HG03095 (cell line): Measurements from ENCODE around the gene MDFIC.

Source experiments
- ATAC-seq: cut with Tn5 transposase; IDR thresholded peaks from one replicate; pipeline ENCODE4 v1.9.1; 2021; ENCODE audit warnings: moderate library complexity; ENCODE audit not compliant: unreplicated experiment

The MDFIC gene

DNA sequence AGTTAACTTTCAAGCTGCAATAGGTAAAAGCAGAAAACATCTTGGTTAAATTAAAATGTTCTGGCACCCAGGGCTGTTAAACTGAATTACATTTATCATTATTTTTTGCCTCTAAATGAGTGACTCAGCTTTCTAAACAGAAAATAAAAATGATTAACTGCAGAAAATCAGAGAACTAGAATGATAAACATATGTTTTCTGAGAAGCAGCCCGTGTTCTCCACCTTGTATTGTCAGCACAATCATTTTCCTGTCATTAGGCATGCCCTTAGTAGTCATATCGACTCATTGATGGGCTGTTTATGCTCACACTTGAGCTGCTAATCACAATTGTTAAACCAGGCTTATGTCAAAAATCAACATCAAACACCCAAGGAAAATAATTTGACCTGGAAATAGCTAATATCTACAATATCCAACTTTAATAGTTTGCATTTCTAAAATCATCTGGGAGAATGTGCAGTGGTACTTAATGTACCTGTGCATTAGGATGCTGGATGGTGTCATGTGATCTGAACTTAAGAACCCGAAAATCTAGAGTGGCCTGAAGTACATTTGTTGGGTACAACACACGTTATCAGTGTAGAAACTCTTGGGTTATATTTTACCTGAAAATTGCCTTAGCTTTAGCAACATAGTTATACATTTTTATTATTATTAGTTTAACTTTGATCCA, 2.3 kb downstream of the MDFIC start:
- ATAC-seq = peak; percentile 25

GRCh38 chr7:114925434-114925833, 3.5 kb downstream of the MDFIC start:
- ATAC-seq = no peak

- no peak for ATAC-seq
Measured at GRCh38 chr7:114928060-114928459, 6.2 kb downstream of the MDFIC start.

- no peak for ATAC-seq
Measured at GRCh38 chr7:114929570-114929969, 7.7 kb downstream of the MDFIC start.

DNA sequence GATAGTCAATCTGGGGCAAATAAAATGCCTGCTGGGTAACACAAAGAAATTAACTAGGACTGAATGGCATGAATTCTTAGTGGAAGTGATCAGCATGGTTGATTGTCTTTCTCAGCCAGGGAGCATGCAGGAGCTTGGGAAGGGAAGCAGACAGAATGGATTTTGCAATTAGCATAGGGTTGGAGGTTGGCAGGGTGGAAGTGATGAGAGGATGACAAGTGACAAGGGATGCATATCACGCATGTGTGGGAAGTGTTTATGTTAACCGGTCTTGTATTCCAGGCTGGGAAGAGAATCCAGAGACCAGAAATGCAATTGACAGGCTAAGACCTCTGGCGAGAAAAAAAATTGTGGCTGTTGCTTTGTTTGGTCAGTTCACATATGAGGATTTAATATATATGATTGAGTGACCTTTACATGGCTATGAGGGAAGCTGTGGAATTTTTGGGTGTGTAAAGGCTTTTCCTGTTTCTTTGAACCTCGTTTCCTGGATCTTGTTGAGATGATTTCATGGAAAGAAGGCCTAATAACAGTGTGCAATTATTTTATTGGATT, 8.3 kb downstream of the MDFIC start:
- no peak for ATAC-seq

- peak; percentile 47 for ATAC-seq
Measured at GRCh38 chr7:114930829-114931655, 9.1 kb downstream of the MDFIC start.

DNA sequence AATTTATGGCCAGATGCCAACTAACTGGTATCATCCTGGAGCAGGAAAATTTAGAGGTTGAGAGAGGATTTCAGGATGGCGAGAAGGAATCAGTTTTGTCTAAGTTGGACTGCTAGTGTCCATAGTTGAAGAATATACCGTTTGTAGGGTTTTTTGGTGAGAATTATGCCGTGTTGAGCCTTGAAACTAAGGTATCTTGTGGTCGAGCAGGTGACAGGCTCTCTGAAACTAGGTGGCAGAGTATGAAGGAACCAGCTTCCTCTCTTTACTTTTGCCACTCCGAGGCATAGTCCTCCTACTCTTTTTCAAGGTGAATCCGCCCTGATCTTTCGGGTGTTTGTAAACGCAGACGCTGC, 9.7 kb downstream of the MDFIC start:
- ATAC-seq = peak; percentile 60

DNA sequence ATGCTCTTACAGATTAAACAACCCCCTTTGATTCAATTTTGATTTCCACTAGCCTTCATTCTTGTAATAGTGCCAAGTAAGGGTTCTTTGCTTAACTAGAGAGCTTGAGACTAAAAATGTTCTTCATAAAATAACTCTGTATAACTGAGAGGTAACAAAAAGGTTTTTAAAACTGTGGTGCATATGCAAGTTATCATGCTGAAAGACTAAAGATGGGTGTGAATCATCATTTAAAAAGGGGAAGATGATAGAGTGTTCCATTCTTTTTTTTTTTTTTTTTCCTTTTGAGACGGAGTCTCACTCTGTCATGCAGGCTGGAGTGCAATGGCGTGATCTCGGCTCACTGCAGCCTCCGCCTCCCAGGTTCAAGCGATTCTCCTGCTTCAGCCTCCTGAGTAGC, 11.1 kb downstream of the MDFIC start:
- ATAC-seq = no peak

DNA sequence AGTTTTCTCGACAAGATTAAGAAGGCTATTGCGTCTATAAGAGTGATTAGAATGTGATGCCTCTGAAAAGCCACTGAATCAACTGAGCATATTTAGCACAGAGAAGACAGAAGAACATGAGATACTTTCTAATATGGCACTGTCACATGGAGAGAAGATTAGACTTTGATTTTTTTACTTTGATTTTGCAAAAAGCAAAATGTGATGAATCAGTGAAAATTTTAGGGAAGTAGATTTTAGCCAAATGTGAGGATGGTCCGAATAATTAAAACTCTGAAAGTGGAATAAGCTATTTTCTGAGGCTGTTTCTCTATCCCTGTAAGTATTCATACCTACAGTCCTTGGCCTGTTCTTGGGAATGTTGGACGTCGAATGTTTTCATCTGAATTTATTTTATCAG, 11.8 kb downstream of the MDFIC start:
- ATAC-seq = no peak

GRCh38 chr7:114934086-114934485, 12.2 kb downstream of the MDFIC start:
- no peak for ATAC-seq

- no peak for ATAC-seq
Measured at GRCh38 chr7:114934713-114935112, 12.8 kb downstream of the MDFIC start.

DNA sequence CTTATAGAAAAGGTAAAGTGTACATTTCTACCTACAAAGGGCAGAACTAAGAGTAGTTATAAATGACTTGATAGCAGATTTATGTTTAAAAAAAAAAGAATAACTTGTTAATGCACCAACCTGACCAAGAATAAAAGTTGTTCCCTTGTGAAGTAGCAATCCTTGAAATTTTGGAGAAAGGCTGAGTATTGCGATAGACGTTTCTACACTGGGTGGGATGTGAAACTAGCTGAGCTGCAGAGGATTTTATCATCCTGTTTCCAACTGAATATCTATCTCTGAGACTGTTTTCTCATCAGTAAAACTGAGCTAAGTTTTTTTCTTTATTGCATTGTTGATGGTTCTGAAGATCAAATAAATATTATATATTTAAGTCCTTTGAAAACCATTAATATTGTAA, 14.6 kb downstream of the MDFIC start:
- no peak for ATAC-seq

- no peak for ATAC-seq
Measured at GRCh38 chr7:114937446-114937845, 15.6 kb downstream of the MDFIC start.

- ATAC-seq = no peak
Measured at GRCh38 chr7:114938785-114939184, 16.9 kb downstream of the MDFIC start.

DNA sequence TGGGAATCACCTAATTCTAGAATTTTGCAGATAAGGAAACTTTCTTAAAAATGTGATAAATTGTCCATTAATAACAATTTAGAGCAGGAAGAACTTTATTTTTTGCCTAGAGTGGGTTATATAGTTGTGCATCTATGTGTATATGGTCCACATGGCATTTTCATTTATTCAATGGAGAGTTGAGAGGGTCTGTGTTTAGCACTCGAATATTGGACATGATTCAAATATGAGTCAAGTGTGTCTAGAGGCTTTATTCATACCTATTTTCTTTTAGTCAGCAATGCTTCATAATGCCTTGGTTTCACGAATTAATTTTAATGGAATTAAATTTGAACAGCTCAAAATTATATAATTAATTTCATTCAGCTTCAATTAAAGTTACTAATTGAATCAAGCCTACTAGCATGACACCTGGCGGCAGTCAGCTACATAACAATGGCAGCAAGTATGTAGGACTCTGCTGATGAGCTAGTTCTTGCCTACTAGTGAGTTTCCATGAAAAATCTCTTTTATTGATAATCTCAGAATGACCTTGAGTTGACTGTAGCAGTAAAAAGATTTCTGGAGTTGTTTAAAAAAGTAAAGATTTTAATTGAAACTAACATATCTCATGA, 17.7 kb downstream of the MDFIC start:
- no peak for ATAC-seq

DNA sequence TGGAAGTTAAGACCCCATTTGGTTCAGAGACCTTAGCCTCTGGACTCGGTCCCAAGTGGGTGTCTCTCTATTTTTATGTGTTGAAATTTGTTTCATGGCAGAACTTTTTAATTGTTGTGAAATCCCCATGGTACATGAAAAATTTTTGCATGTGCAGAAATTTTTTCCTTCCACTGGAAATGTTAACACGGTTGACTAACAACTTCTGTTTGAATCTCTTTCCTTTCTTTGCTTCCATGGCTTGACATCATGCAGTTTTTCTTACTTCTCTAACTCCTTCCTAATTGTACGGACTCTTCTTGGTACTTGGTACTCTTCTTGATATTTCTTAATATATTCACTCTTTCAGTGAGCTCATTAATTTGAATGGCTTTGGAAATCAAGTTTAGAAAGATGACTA, 18.3 kb downstream of the MDFIC start:
- no peak for ATAC-seq

DNA sequence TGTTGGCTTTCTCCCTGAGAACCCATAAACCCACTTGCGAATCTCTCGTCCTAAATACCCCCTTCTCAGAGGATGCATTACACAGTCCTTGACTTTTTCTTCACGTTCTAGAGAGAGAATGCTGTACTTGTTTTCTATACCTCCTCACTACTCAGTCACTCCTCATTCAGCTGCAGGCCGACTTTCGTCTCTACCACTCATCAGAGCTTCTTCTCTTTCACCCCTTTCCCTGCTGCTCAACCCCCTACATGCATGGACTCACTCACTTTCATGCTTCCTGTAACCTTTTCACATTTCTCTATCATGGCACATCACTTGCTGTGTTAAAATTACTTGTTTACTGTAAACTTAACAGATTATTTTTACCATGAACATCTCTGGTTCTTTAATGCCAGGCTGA, 19.8 kb downstream of the MDFIC start:
- peak; percentile 50 for ATAC-seq

DNA sequence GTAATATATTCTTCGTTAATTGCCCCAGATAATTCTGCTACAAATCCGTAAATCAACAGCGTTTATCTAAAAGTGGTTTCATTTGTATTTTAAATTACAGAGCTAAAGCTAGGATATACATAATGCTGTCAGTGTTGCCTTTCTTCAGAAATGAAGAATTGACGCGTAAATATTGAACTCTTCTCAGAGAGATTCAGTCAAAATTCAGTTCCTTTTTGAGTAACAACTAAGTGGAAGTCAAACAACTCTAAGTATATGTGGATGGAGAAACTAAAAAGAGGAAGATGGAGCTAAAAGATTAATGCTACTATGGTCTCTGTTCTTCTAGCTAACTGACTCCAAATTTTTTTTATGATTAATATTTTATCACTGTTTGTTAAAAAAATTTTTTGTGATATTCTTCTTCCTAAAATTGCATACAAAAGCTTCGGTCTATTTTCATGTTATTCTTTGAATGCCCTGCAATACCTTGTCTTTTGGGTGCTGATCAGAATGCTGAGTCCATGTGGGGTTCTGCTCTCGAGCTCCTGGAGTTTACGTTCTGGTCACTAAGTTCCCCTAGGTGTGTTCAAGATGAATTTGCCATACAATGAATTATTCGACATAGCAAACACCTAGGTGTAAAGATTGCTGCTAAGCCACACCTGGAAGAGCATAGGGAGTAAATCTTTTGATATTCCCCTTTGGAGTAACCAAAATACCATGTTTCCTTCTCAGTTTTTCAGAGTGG, 20.7 kb downstream of the MDFIC start:
- peak; percentile 50 for ATAC-seq

- no peak for ATAC-seq
Measured at GRCh38 chr7:114943530-114943929, 21.6 kb downstream of the MDFIC start.

GRCh38 chr7:114943953-114944744, 22.3 kb downstream of the MDFIC start:
- ATAC-seq = no peak
